Kidney epithelial cell (primary cell): ENCODE measurements around the gene ARHGAP42. TPM values are rescaled to one million over a fixed set of nuclear protein-coding genes. Genes with fewer than 3 reads are reported as not detected.

Source experiments
- DNase-seq: peaks from one replicate; pipeline ENCODE4 v3.0.0-alpha.2; 2010; ENCODE audit warnings: low read depth
- H3K27me3 ChIP-seq: 2 replicates; pipeline ENCODE4 v1.6.0; 2011; ENCODE audit warnings: low read length; ENCODE audit not compliant: control insufficient read depth, insufficient read depth
- H3K36me3 ChIP-seq: 2 replicates; pipeline ENCODE4 v1.5.1; 2011; ENCODE audit warnings: low read length; ENCODE audit not compliant: control insufficient read depth, insufficient read depth
- H3K4me3 ChIP-seq: 2 replicates; pipeline ENCODE4 v1.5.1; 2011; ENCODE audit warnings: low read depth, mild to moderate bottlenecking, control low read depth, low read length
- total RNA-seq: library from RNA; depleted of rRNA; stranded (reverse); fragments of >200 nt; gene quantifications from 2 replicates; pipeline ENCODE4 v1.2.3, GENCODE V29; 2015
- TF ChIP-seq, protein P1 (sequence below): IDR thresholded peaks from 2 replicates; pipeline ENCODE4 v1.5.1; 2011; ENCODE audit warnings: mild to moderate bottlenecking, moderate library complexity, low read length, control low read depth, inconsistent platforms; ENCODE audit not compliant: insufficient read depth, poor library complexity, severe bottlenecking

Gene ARHGAP42
- total RNA-seq, 1 donor from 2014 or later = 27.9 TPM

- H3K27me3 ChIP-seq = no peaks in the 10 kb centered on the region
- no peaks in the 10 kb centered on the region for H3K36me3 ChIP-seq
- H3K4me3 ChIP-seq = no peak overlapping the region
- DNase-seq = no peak
- TF ChIP-seq, protein P1, sequence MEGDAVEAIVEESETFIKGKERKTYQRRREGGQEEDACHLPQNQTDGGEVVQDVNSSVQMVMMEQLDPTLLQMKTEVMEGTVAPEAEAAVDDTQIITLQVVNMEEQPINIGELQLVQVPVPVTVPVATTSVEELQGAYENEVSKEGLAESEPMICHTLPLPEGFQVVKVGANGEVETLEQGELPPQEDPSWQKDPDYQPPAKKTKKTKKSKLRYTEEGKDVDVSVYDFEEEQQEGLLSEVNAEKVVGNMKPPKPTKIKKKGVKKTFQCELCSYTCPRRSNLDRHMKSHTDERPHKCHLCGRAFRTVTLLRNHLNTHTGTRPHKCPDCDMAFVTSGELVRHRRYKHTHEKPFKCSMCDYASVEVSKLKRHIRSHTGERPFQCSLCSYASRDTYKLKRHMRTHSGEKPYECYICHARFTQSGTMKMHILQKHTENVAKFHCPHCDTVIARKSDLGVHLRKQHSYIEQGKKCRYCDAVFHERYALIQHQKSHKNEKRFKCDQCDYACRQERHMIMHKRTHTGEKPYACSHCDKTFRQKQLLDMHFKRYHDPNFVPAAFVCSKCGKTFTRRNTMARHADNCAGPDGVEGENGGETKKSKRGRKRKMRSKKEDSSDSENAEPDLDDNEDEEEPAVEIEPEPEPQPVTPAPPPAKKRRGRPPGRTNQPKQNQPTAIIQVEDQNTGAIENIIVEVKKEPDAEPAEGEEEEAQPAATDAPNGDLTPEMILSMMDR = no peak
Measured at GRCh38 chr11:101035872-101036271, 348.8 kb downstream of the ARHGAP42 start.
